K562 (cell line): ENCODE measurements around the gene ERF. TPM values are rescaled to one million over a fixed set of nuclear protein-coding genes. Genes with fewer than 3 reads are reported as not detected.
A peak's percentile ranks its signal among the peaks of the same experiment; 100 is the strongest.

Experiments
- DEAF1 ChIP-seq: fragments of 450-650 bp; formaldehyde crosslinking; IDR thresholded peaks from 2 replicates; pipeline ENCODE4 v1.4.0; 2020; ENCODE audit warnings: mild to moderate bottlenecking, moderate library complexity
- EGR1 ChIP-seq: fragments of 450-650 bp; conservative IDR thresholded peaks from 2 replicates; pipeline ENCODE4 v1.6.1; 2017; ENCODE audit warnings: mild to moderate bottlenecking
- HNRNPH1 ChIP-seq: fragments of 200-400 bp; formaldehyde crosslinking; optimal IDR thresholded peaks from 2 replicates; pipeline ENCODE3; 2017; ENCODE audit warnings: low read depth, mild to moderate bottlenecking, low read length, moderate library complexity
- KDM1A ChIP-seq, 2 experiments: fragments of 450-650 bp; IDR thresholded peaks; 2 replicates each; pipeline ENCODE4 v1.6.1; 2016; ENCODE audit warnings: mild to moderate bottlenecking in 2 of 2
- MAX ChIP-seq: sonication (generic); formaldehyde crosslinking; IDR thresholded peaks from 2 replicates; pipeline ENCODE4 v1.9.0; 2022; ENCODE audit warnings: mild to moderate bottlenecking, missing genetic modification reagents
- MEIS2 ChIP-seq: fragments of 450-650 bp; IDR thresholded peaks from 2 replicates; pipeline ENCODE4 v1.6.1; 2014; ENCODE audit warnings: mild to moderate bottlenecking; ENCODE audit not compliant: partially characterized antibody
- MNT ChIP-seq, 2 experiments: fragments of 450-650 bp; conservative IDR thresholded peaks; 2 replicates each; pipeline ENCODE4 v1.6.1; 2017; ENCODE audit warnings: mild to moderate bottlenecking in 2 of 2, moderate library complexity in 2 of 2
- MTA3 ChIP-seq: fragments of 450-650 bp; formaldehyde crosslinking; IDR thresholded peaks from 2 replicates; pipeline ENCODE4 v1.6.1; 2017; ENCODE audit warnings: mild to moderate bottlenecking, borderline replicate concordance
- NFYB ChIP-seq: IDR thresholded peaks from 2 replicates; pipeline ENCODE4 v1.6.1; 2011; ENCODE audit warnings: mild to moderate bottlenecking, moderate library complexity; ENCODE audit not compliant: insufficient read length; ENCODE audit errors: extremely low read depth
- NKRF ChIP-seq: fragments of 450-650 bp; IDR thresholded peaks from 2 replicates; pipeline ENCODE4 v1.6.1; 2016; ENCODE audit warnings: borderline replicate concordance
- NR2C2 ChIP-seq, 2 experiments: fragments of 200-800 bp in 1 of 2; sonication (Bioruptor generic) in 1 of 2; sonication (generic) in 1 of 2; formaldehyde crosslinking in 1 of 2; IDR thresholded peaks; 2 replicates each; pipeline versions ENCODE4 v1.6.1 to v1.8.0; 2016 to 2022; ENCODE audit warnings: mild to moderate bottlenecking in 1 of 2, missing compliant biosample characterization in 1 of 2, missing genetic modification characterization in 1 of 2, missing genetic modification reagents in 1 of 2
- PHB ChIP-seq: fragments of 250-450 bp; sonication (Bioruptor Pico); IDR thresholded peaks from 2 replicates; pipeline ENCODE4 v1.5.0; 2021
- RBM39 ChIP-seq: fragments of 200-400 bp; formaldehyde crosslinking; optimal IDR thresholded peaks from 2 replicates; pipeline ENCODE3; 2018; ENCODE audit warnings: low read depth, low read length
- SMAD4 ChIP-seq: fragments of 250-450 bp; sonication (Bioruptor Pico); conservative IDR thresholded peaks from 2 replicates; pipeline ENCODE4 v1.8.0; 2021; ENCODE audit warnings: inconsistent platforms, mild to moderate bottlenecking, moderate library complexity
- SP1 ChIP-seq: sonication (generic); formaldehyde crosslinking; IDR thresholded peaks from 2 replicates; pipeline ENCODE4 v1.8.1; 2022; ENCODE audit warnings: mild to moderate bottlenecking, missing genetic modification reagents
- TOE1 ChIP-seq, 2 experiments: fragments of 450-650 bp in 1 of 2; sonication (generic) in 1 of 2; formaldehyde crosslinking in 1 of 2; IDR thresholded peaks; 2 replicates each; pipeline versions ENCODE4 v1.7.1 to v1.8.0; 2016 to 2022; ENCODE audit warnings: borderline replicate concordance in 2 of 2, mild to moderate bottlenecking in 2 of 2, antibody characterized with exemption in 1 of 2, inconsistent platforms in 1 of 2, low read depth in 1 of 2, missing genetic modification reagents in 1 of 2, moderate library complexity in 1 of 2
- ZBTB2 ChIP-seq: fragments of 450-650 bp; IDR thresholded peaks from 2 replicates; pipeline ENCODE4 v1.6.1; 2016; ENCODE audit warnings: antibody characterized with exemption
- polyA plus RNA-seq, 8 experiments: library from polyadenylated mRNA; depleted of rRNA in 4 of 8; stranded (reverse) in 5 of 8; unstranded in 3 of 8; fragments of >200 nt; fragmentation: Nextera tagmentation in 2 of 8; fragmentation: Illumina TruSeq in 1 of 8; extraction: Ambion mirVana in 2 of 8; extraction: Trizol in 1 of 8; gene quantifications; 2 replicates each; pipeline versions ENCODE4 v1.2.1 to v1.2.3, GENCODE V29; 2011 to 2014; ENCODE audit warnings: inconsistent platforms in 1 of 8, missing spikeins in 1 of 8
- total RNA-seq, 7 experiments: library from RNA; depleted of rRNA in 6 of 7; stranded (reverse); fragments of >200 nt in 6 of 7; fragmentation: Illumina TruSeq in 2 of 7; extraction: Trizol in 2 of 7; gene quantifications; 2 replicates each; pipeline versions ENCODE4 v1.2.1 to v1.2.3, GENCODE V29; 2011 to 2021; ENCODE audit warnings: low replicate concordance in 1 of 7

Gene ERF
- total and polyA plus RNA-seq, 9 of the 15 experiments (the other 6 are each of a cell fraction or from before 2014, with no cell fraction given) = 0.03 to 75.4 (median 27.0) TPM

- TF ChIP-seq DEAF1 (CRISPR knock-in tag) (no peak), MEIS2 (peak; percentile 98), NR2C2 (CRISPR knock-in tag; IDR thresholded peaks at IDR 0.05) (no peak), NR2C2 (tag; IDR thresholded peaks at IDR 0.05) (peak; percentile 81), NKRF (peak; percentile 39; the same call in 1 of the 2 replicates), SP1 (CRISPR knock-in tag) (peak; percentile 82), HNRNPH1 (no peak), ZBTB2 (peak; percentile 100), SMAD4 (peak; percentile 44; the same call in 1 of the 2 replicates), NFYB (no peak), MAX (CRISPR knock-in tag) (peak; percentile 70), MNT (conservative IDR thresholded peaks at IDR 0.05) (peak; percentile 77 to 80), MTA3 (0 out of 2 replicates have a peak, but pooled peaks have one; percentile 46), RBM39 (no peak), KDM1A (IDR thresholded peaks at IDR 0.05) (peak in 1 of 2 experiments; percentile 28; a peak in 1 of 4 replicates), PHB (CRISPR knock-in tag) (no peak), TOE1 (IDR thresholded peaks at IDR 0.05; ENCODE audit: borderline replicate concordance) (peak; percentile 82), TOE1 (CRISPR knock-in tag; IDR thresholded peaks at IDR 0.05; ENCODE audit: borderline replicate concordance, low read depth) (no peak), EGR1 (peak; percentile 92)
Measured at GRCh38 chr19:42217520-42218437, 37.1 kb downstream of the ERF start, which contains the start of gene DEDD2 (continued).
